Upper lobe of left lung (tissue), 6 donors: Measurements from ENCODE around the gene ZNF134. TPM values are rescaled to one million over a fixed set of nuclear protein-coding genes. Genes with fewer than 3 reads are reported as not detected.
A peak's percentile ranks its signal among the peaks of the same experiment; 100 is the strongest.

Experiments
- ATAC-seq, 2 donors: fragments of 200-7000 bp; cut with Tn5 transposase; one replicate each; pipeline ENCODE4 v1.9.1; 2022; ENCODE audit warnings: mild to moderate bottlenecking in 2 of 2, moderate library complexity in 2 of 2; ENCODE audit not compliant: low FRiP score in 2 of 2
- DNase-seq, 2 donors: peaks; one replicate each; pipeline ENCODE4 v3.0.0-alpha.2; 2019 to 2020
- H3K27ac ChIP-seq, 4 donors: fragments of 200-600 bp; sonication (generic); one replicate each; pipeline ENCODE4 v1.5.1; 2016 to 2019
- H3K27me3 ChIP-seq, 4 donors: fragments of 200-600 bp; sonication (generic); one replicate each; pipeline ENCODE4 v1.5.1; 2017 to 2019
- H3K36me3 ChIP-seq, 4 donors: fragments of 200-600 bp; sonication (generic); one replicate each; pipeline ENCODE4 v1.5.1; 2016 to 2019
- H3K4me1 ChIP-seq, 4 donors: fragments of 200-600 bp; sonication (generic); one replicate each; pipeline ENCODE4 v1.5.1; 2018 to 2019
- H3K4me3 ChIP-seq, 4 donors: fragments of 200-600 bp; sonication (generic); one replicate each; pipeline ENCODE4 v1.5.1; 2017 to 2019; ENCODE audit warnings: mild to moderate bottlenecking in 2 of 4, moderate library complexity in 1 of 4
- H3K9me3 ChIP-seq, 4 donors: fragments of 200-600 bp; sonication (generic); one replicate each; pipeline ENCODE4 v1.5.1; 2018 to 2019
- CTCF ChIP-seq, 6 experiments: fragments of 450-650 bp in 4 of 6; fragments of 200-600 bp in 2 of 6; sonication (generic) in 2 of 6; IDR thresholded peaks; one replicate each; pipeline ENCODE4 v1.5.1; 2016 to 2019; ENCODE audit warnings: antibody characterized with exemption in 6 of 6
- EP300 ChIP-seq, 4 donors: sonication (generic); formaldehyde crosslinking; IDR thresholded peaks; one replicate each; pipeline ENCODE4 v1.5.1; 2017; ENCODE audit warnings: antibody characterized with exemption in 4 of 4, control low read depth in 2 of 4
- POLR2A ChIP-seq, 4 donors: fragments of 450-650 bp; IDR thresholded peaks; one replicate each; pipeline ENCODE4 v1.5.1; 2016 to 2017; ENCODE audit warnings: antibody characterized with exemption in 4 of 4, mild to moderate bottlenecking in 2 of 4
- POLR2AphosphoS5 ChIP-seq, 2 donors: sonication (generic); formaldehyde crosslinking; IDR thresholded peaks; one replicate each; pipeline ENCODE4 v1.5.1; 2017; ENCODE audit warnings: antibody characterized with exemption in 2 of 2
- WGBS, 2 donors: methylation state at CpG; one replicate each; pipeline ENCODE4 v1.1.5; 2017 to 2018; 5-methylcytosine and 5-hydroxymethylcytosine counted together
- total RNA-seq, 6 donors: library from RNA; depleted of rRNA in 4 of 6; stranded (reverse); fragments of >200 nt in 4 of 6; gene quantifications; one replicate each; pipeline versions ENCODE4 v1.1.0 to v1.2.1, GENCODE V29; 2016 to 2021
- donor health status: DM: no; HTN: no; CAD: no; lungs with moderate emphysema.
- donor health status: DM: no; HTN: yes; CAD: no; lungs with severe emphysema.

Gene ZNF134
- total RNA-seq = 10 to 100 TPM; 11.5 to 18.5 (median 16.1) TPM

- Histone ChIP-seq H3K4me3 (peak within 1 kb of the TSS; percentile 80 to 99 (median 99)), H3K27ac (peak within 1 kb of the TSS; percentile 71 to 83 (median 82)), H3K27me3 (no peaks in the 10 kb centered on the region), H3K36me3 (peaks cover 11 to 39% (median 36%) of the 10 kb centered on the region in 4 donors), H3K9me3 (peaks cover 38 to 49% (median 46%) of the 10 kb centered on the region in 4 donors), H3K4me1 (peaks cover 0 to 15% (median 4%) of the 10 kb centered on the region in 4 donors)
- peak in 5 of 6 experiments; percentile 12 to 51 (median 27) for TF ChIP-seq CTCF (IDR thresholded peaks at IDR 0.05)
- no peak for TF ChIP-seq EP300 (IDR thresholded peaks at IDR 0.05)
- peak in 1 of 4 donors; percentile 42 for TF ChIP-seq POLR2A (IDR thresholded peaks at IDR 0.05)
- TF ChIP-seq POLR2AphosphoS5 (IDR thresholded peaks at IDR 0.05) = peak; percentile 54 to 68
- WGBS, 2 donors = 2 to 6% methylated on average over 12 to 49 of the region's 64 CpGs
- ATAC-seq = peak; percentile 91 to 99
- DNase-seq = peak; percentile 92 to 96
These were observed at the start of gene ZNF134 for GRCh38 chr19:57613941-57614743. ZNF134 (plus strand) TSS chr19:57614242; CDS start chr19:57619469, 5,227 bp downstream.

GRCh38 chr19:57566396-57567265, 47.4 kb upstream of the ZNF134 start:
- TF ChIP-seq CTCF (IDR thresholded peaks at IDR 0.05) (no peak), EP300 (IDR thresholded peaks at IDR 0.05) (no peak), POLR2A (IDR thresholded peaks at IDR 0.05) (no peak), POLR2AphosphoS5 (IDR thresholded peaks at IDR 0.05) (no peak)
- 55 to 60% methylated on average over 7 of the region's 7 CpGs for WGBS, 2 donors
- H3K4me3 ChIP-seq = no peak overlapping the region
- peaks cover 0 to 2% (median 0%) of the 10 kb centered on the region in 4 donors for H3K36me3 ChIP-seq
- no peaks in the 10 kb centered on the region for H3K4me1 ChIP-seq
- H3K27ac ChIP-seq = no peak overlapping the region
- peaks cover 41 to 95% (median 83%) of the 10 kb centered on the region in 4 donors for H3K9me3 ChIP-seq
- no peaks in the 10 kb centered on the region for H3K27me3 ChIP-seq
- ATAC-seq (no peak), DNase-seq (no peak)

- no peak overlapping the region for H3K4me3 ChIP-seq
- H3K4me1 ChIP-seq = no peaks in the 10 kb centered on the region
- DNase-seq (no peak), ATAC-seq (no peak)
- no peak for TF ChIP-seq EP300 (IDR thresholded peaks at IDR 0.05)
- no peak for TF ChIP-seq CTCF (IDR thresholded peaks at IDR 0.05)
- TF ChIP-seq POLR2AphosphoS5 (IDR thresholded peaks at IDR 0.05) = no peak
- no peak for TF ChIP-seq POLR2A (IDR thresholded peaks at IDR 0.05)
- H3K27ac ChIP-seq = no peak overlapping the region
- H3K27me3 ChIP-seq = no peaks in the 10 kb centered on the region
- peaks cover 73 to 100% (median 100%) of the 10 kb centered on the region in 4 donors for H3K9me3 ChIP-seq
- H3K36me3 ChIP-seq = peaks cover 26 to 42% (median 40%) of the 10 kb centered on the region in 4 donors
These were observed 43.3 kb upstream of the ZNF134 start for GRCh38 chr19:57570707-57571106.

- Histone ChIP-seq H3K27me3 (no peaks in the 10 kb centered on the region), H3K9me3 (peaks cover 61 to 100% (median 97%) of the 10 kb centered on the region in 4 donors), H3K36me3 (peaks cover 26 to 52% (median 48%) of the 10 kb centered on the region in 4 donors), H3K4me3 (no peak overlapping the region), H3K27ac (no peak overlapping the region), H3K4me1 (peaks cover 0 to 3% (median 0%) of the 10 kb centered on the region in 4 donors)
- no peak for TF ChIP-seq CTCF (IDR thresholded peaks at IDR 0.05)
- TF ChIP-seq POLR2AphosphoS5 (IDR thresholded peaks at IDR 0.05) = no peak
- no peak for TF ChIP-seq POLR2A (IDR thresholded peaks at IDR 0.05)
- no peak for TF ChIP-seq EP300 (IDR thresholded peaks at IDR 0.05)
- ATAC-seq (no peak), DNase-seq (no peak)
- WGBS, 2 donors = 95 to 97% methylated on average over 3 of the region's 3 CpGs
These were observed 41.6 kb upstream of the ZNF134 start for GRCh38 chr19:57572415-57572947.
